Pancreas (tissue), 10 donors: ENCODE measurements around the gene FAM240B. TPM values are rescaled to one million over a fixed set of nuclear protein-coding genes. Genes with fewer than 3 reads are reported as not detected.

Experiments
- ATAC-seq, 4 donors: fragments of 200-7000 bp; cut with Tn5 transposase; one replicate each; pipeline versions ENCODE4 v1.8.0 to v1.9.1; 2020; ENCODE audit warnings: mild to moderate bottlenecking in 4 of 4, moderate library complexity in 4 of 4
- DNase-seq, 6 donors: peaks; one replicate each; pipeline ENCODE4 v3.0.0-alpha.2; 2020
- FAIRE-seq: peaks from 2 replicates; lab custom pipeline; 2012; peaks lifted over from hg19 to GRCh38; lab: Jason Lieb, UNC
- H3K27ac ChIP-seq, 4 donors: fragments of 200-600 bp; sonication (generic); 1 replicate in 3 of 4; 2 replicates in 1 of 4; pipeline versions ENCODE4 v1.5.0 to v1.8.0; 2020
- H3K27me3 ChIP-seq, 4 donors: fragments of 200-600 bp; one replicate each; pipeline ENCODE4 v1.8.0; 2021
- H3K36me3 ChIP-seq, 3 donors: fragments of 200-600 bp; sonication (generic) in 1 of 3; one replicate each; pipeline versions ENCODE4 v1.5.0 to v1.8.0; 2020 to 2021
- H3K4me1 ChIP-seq, 3 donors: fragments of 200-600 bp; one replicate each; pipeline ENCODE4 v1.8.0; 2021
- H3K4me3 ChIP-seq, 4 donors: fragments of 200-600 bp; sonication (generic) in 2 of 4; one replicate each; pipeline versions ENCODE4 v1.5.0 to v1.8.0; 2020 to 2021
- H3K9me3 ChIP-seq, 4 donors: fragments of 200-600 bp; one replicate each; pipeline ENCODE4 v1.8.0; 2021
- CTCF ChIP-seq, 4 donors: fragments of 200-600 bp; sonication (generic) in 3 of 4; IDR thresholded peaks; one replicate each; pipeline versions ENCODE4 v1.5.0 to v1.8.0; 2021; ENCODE audit warnings: antibody characterized with exemption in 4 of 4
- WGBS, 2 donors: extraction: QIAGEN DNeasy Blood & Tissue Kit; methylation state at CpG; one replicate each; pipeline ENCODE4 v1.1.7; 2013; 5-methylcytosine and 5-hydroxymethylcytosine counted together
- intact Hi-C, 3 donors: fragments of 100-400 bp; cut with DNase I; formaldehyde crosslinking; loops; one replicate each; pipeline versions ENCODE4 v1.11.1 to v1.14.2; 2022
- polyA plus RNA-seq, 2 donors: library from polyadenylated mRNA; stranded (reverse); fragments of 200-250 nt; gene quantifications; one replicate each; pipeline ENCODE4 v1.2.3, GENCODE V29; 2013
- total RNA-seq, 6 donors: library from RNA; stranded (reverse); fragmentation: NEBNext Ultra II Directional in 4 of 6; extraction: Animal tissue kit (Norgen Biotek cat#: 25700) in 4 of 6; gene quantifications; one replicate each; pipeline versions ENCODE4 v1.2.1 to v1.2.4, GENCODE V29; 2021 to 2023
- donor health status: healthy with polysubstance abuse.
- donor health status: DM: no; HTN: no; CAD: no; lungs with moderate emphysema.
- donor health status: DM: no; HTN: no; CAD: no.
- donor health status: control.
- donor health status: control.
- donor health status: Bipolar disorder and iron deficiency.
- donor health status: DM: yes; HTN: yes; CAD: no.
- donor health status: DM: no; HTN: no; CAD: no.
- donor health status: DM: no; HTN: no; CAD: no.
- donor health status: DM: yes; HTN: yes; CAD: no.

The FAM240B gene
- total and polyA plus RNA-seq, 8 donors = not detected

- ATAC-seq (no peak), FAIRE-seq (no peak), DNase-seq (no peak)
- Histone ChIP-seq H3K4me3 (no peak overlapping the region), H3K4me1 (no peaks in the 10 kb centered on the region), H3K27ac (no peak overlapping the region), H3K9me3 (no peaks in the 10 kb centered on the region), H3K36me3 (no peaks in the 10 kb centered on the region), H3K27me3 (no peaks in the 10 kb centered on the region)
- no peak for TF ChIP-seq CTCF (IDR thresholded peaks at IDR 0.05)
- WGBS, 2 donors = 20 to 24% methylated on average over 5 of the region's 5 CpGs
- intact Hi-C loops = no loop called here
Measured at GRCh38 chr9:38656896-38657295, 63.0 kb downstream of the FAM240B start.

GRCh38 chr9:38652486-38652885 lies 67.4 kb downstream of the FAM240B start:
- intact Hi-C loops = no loop called here
- no peak for DNase-seq

GRCh38 chr9:38652044-38652443 lies 67.9 kb downstream of the FAM240B start:
- no peaks in the 10 kb centered on the region for H3K9me3 ChIP-seq
- no peak for TF ChIP-seq CTCF (IDR thresholded peaks at IDR 0.05)
- no peak for DNase-seq
- no peak overlapping the region for H3K27ac ChIP-seq
- FAIRE-seq = no peak
- H3K4me1 ChIP-seq = no peaks in the 10 kb centered on the region
- 42 to 51% methylated on average over 2 of the region's 2 CpGs for WGBS, 2 donors
- H3K36me3 ChIP-seq = no peaks in the 10 kb centered on the region
- ATAC-seq = no peak
- intact Hi-C loops = no loop called here
- no peak overlapping the region for H3K4me3 ChIP-seq
- no peaks in the 10 kb centered on the region for H3K27me3 ChIP-seq

More at GRCh38 chr9:38652486-38652885, 67.4 kb downstream of the FAM240B start:
- Histone ChIP-seq H3K36me3 (no peaks in the 10 kb centered on the region), H3K27ac (no peak overlapping the region), H3K9me3 (no peaks in the 10 kb centered on the region), H3K27me3 (no peaks in the 10 kb centered on the region), H3K4me3 (no peak overlapping the region), H3K4me1 (no peaks in the 10 kb centered on the region)
- 65 to 74% methylated on average over 7 of the region's 7 CpGs for WGBS, 2 donors
- ATAC-seq = no peak
- no peak for TF ChIP-seq CTCF (IDR thresholded peaks at IDR 0.05)
- no peak for FAIRE-seq

- H3K27ac ChIP-seq = no peak overlapping the region
- H3K4me3 ChIP-seq = no peak overlapping the region
- H3K36me3 ChIP-seq = no peaks in the 10 kb centered on the region
- DNase-seq (no peak), FAIRE-seq (no peak), ATAC-seq (no peak)
- no peaks in the 10 kb centered on the region for H3K27me3 ChIP-seq
- intact Hi-C loops = no loop called here
- no peaks in the 10 kb centered on the region for H3K4me1 ChIP-seq
- TF ChIP-seq CTCF (IDR thresholded peaks at IDR 0.05) = no peak
- WGBS, 2 donors = 58 to 61% methylated on average over 8 of the region's 8 CpGs
- no peaks in the 10 kb centered on the region for H3K9me3 ChIP-seq
Measured at GRCh38 chr9:38651400-38652042, 68.4 kb downstream of the FAM240B start.

GRCh38 chr9:38650564-38650963 lies 69.4 kb downstream of the FAM240B start:
- ATAC-seq = no peak
- Histone ChIP-seq H3K4me3 (no peak overlapping the region), H3K27me3 (no peaks in the 10 kb centered on the region), H3K9me3 (no peaks in the 10 kb centered on the region), H3K36me3 (no peaks in the 10 kb centered on the region), H3K27ac (no peak overlapping the region), H3K4me1 (no peaks in the 10 kb centered on the region)
- FAIRE-seq = no peak
- intact Hi-C loops = no loop called here
- no peak for DNase-seq
- TF ChIP-seq CTCF (IDR thresholded peaks at IDR 0.05) = no peak
- WGBS, 2 donors = 72 to 84% methylated on average over 8 of the region's 8 CpGs
